ENCODE data around the gene TTC36.

DNA sequence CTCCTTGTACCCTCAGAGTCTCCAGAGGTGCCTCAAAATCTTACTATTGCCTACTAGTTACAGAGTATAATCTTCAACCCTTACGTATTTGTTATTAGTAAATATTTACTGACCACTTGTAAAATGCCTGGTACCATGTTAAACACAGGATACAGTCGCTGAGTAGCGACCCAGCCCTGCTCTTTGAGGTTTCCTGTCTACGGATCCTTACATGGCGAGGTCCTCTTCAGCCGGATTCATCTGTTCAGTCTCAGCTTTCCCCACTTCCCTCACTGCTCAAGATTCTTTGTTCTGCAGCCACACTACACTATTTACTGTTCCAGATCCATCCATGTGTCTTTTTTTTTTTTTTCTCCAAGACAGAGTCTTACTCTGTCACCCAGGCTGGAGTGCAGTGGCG, 13.2 kb upstream of the TTC36 start:
- TF ChIP-seq, protein P1, sequence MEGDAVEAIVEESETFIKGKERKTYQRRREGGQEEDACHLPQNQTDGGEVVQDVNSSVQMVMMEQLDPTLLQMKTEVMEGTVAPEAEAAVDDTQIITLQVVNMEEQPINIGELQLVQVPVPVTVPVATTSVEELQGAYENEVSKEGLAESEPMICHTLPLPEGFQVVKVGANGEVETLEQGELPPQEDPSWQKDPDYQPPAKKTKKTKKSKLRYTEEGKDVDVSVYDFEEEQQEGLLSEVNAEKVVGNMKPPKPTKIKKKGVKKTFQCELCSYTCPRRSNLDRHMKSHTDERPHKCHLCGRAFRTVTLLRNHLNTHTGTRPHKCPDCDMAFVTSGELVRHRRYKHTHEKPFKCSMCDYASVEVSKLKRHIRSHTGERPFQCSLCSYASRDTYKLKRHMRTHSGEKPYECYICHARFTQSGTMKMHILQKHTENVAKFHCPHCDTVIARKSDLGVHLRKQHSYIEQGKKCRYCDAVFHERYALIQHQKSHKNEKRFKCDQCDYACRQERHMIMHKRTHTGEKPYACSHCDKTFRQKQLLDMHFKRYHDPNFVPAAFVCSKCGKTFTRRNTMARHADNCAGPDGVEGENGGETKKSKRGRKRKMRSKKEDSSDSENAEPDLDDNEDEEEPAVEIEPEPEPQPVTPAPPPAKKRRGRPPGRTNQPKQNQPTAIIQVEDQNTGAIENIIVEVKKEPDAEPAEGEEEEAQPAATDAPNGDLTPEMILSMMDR (conservative IDR thresholded peaks at IDR 0.05 in 1 of 2, IDR thresholded peaks at IDR 0.05 in 1 of 2; ENCODE audit: low read depth in 1 of 2, low read length in 2 of 2) = no peak
- TF ChIP-seq EZH2 (IDR thresholded peaks at IDR 0.05; ENCODE audit: low read length, missing control alignments) = no peak

All from fibroblast of lung (primary cell).